HG03521 (cell line): ENCODE measurements around the gene SLFNL1.

ENCODE experiments used
- ATAC-seq: cut with Tn5 transposase; IDR thresholded peaks from one replicate; pipeline ENCODE4 v1.9.1; 2021; ENCODE audit warnings: mild to moderate bottlenecking, moderate library complexity; ENCODE audit not compliant: unreplicated experiment

The SLFNL1 gene

DNA sequence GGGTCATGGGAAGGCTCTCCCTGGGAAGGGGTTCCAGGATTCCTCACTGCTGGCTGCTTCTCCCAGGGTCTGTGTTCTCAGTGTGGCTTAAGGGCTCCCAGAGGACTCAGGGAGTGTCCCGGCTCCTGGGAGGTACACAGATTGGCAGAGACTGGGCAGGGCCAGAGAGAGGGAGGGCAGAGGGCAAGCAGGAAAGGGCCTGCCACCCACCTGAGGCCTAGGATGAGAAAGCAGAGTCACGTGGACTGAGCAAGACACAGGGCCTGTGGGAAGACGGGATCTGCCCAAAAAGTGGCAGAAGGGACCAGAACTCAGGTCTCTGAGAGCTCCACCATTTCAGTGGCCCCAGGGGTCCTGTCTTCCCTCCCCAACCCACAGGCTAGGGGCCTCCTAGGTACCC lies 871 bp downstream of the SLFNL1 start:
- ATAC-seq = no peak

DNA sequence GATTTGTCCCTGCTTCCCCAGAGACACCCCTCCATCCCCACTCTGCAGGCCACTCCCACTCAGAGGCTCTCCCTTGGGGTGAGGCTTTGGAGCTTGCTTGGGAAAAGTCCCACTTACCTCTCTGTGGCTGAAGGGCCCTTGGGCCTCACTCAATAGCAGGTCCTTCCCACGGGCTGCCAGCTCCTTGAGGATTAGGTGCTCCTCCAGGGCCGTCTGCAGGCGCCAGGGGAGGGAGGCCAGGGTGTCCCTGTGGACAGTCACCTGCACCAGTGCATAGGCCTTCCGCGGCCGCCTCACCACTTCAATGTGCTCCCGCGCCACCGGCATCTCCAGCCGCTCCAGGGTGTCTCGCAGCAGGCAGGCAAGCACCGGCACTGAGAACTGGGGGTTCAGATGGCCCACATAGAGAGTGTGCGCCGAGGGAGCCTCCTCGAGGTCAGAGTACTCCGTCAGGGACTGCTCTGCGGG lies 1.4 kb downstream of the SLFNL1 start:
- ATAC-seq = no peak

DNA sequence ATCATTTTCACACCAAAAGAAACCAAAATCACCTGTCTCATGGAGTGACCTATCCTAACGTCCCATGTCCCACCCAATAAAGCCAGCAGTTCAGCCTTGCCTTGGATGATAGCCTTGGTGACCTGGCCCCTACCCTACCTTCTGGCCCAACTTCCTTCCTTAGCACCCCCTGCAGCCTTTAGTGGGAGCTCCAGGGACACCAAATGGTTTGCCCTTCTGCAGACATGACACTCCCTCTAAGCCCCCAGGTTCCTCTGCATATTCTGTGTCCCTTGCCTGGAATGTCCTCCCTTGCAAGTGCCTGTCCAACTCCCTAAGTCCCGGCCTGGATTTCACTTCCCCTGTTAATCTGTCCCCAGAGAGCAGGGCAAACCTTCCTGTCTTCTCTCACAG lies 2.2 kb downstream of the SLFNL1 start:
- no peak for ATAC-seq

DNA sequence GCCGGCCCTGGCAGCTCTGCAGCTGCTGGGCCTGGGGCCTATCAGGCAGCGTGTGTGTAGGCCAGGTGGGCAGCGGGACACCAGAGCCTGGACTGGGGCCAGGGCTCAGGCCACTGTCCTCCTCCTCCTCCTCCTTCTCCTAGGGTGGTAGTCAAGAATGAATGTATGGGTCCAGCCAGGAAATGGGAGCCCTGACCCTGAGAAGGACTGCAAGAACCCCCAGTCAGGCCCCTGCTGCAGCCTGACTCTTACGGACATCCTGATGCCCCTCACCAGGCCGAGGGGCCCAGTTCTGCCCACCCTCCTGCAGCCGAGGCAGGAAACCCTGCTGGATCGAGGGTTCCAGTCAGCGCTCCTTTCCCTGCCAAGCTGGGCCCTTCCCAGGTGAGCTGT lies 3.5 kb downstream of the SLFNL1 start:
- no peak for ATAC-seq

DNA sequence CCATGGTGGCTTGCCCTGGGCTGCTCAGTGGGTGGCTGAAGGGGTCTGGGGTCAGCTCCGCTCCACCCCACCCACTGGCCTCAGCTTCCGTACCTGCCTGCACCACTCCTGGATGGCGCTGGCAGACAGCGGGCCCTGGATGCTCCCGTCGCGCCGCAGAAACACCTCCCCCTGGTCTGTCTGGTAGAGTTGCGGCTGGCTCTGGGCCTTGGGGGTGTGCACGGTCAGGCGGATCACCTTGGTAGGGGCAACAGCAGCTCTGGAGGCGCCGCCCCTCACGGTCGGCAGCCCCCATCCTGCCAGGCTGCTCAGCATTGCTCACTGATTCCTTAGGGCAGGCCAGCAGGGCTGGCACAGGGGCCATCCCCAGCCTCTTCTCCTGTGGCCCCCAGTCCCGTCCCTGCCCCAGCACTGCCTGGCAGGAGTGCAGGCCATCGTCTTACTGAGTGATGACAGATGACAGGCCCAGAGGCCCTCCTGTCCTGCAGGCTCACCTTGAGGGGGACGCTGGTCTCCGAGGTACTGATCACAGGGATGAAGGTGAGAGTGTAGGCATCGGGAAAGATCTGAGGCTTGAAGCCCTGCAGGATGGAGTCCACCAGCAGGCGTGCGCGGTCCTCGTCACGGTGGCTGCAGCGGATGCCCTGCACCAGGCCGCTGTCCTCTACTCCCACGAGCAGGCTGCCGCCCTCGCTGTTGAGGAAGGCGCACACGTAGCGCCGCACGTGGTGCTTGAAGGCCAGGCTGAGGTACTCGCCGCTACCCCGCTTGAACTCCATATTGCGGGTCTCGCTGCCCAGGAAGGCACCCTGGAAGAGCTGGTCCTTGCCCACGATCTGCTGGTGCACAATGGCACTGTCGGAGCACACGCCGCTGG lies 4.1 kb downstream of the SLFNL1 start:
- ATAC-seq = no peak

DNA sequence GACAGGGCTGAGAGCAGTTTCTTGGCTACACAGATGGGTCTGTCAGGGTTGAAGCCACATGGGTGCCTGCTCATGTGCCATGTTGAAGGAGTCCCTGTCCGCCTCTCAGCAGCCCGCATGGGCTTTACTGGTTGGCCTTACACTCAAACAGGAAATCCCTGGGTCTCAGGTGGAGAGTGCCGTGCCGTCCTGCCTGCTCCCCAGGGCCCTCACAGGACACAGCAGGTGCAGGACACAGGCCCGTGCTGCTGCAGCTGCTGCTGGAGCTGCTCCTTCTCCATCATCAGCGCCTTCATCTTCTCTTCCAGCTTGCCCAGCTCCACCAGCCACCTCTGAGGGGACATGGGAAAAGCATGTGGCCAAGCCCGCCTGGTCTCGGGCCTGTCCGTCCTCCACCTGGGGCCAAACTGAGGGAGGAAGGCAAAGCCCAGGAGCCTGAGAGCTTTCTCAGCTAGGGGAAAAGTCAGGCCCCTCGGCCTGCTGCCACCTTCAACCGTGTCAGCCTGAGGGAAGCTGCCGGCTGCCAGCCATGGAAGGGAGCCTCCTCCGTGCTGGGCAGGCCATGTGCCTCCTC lies 5.5 kb downstream of the SLFNL1 start:
- ATAC-seq = no peak

DNA sequence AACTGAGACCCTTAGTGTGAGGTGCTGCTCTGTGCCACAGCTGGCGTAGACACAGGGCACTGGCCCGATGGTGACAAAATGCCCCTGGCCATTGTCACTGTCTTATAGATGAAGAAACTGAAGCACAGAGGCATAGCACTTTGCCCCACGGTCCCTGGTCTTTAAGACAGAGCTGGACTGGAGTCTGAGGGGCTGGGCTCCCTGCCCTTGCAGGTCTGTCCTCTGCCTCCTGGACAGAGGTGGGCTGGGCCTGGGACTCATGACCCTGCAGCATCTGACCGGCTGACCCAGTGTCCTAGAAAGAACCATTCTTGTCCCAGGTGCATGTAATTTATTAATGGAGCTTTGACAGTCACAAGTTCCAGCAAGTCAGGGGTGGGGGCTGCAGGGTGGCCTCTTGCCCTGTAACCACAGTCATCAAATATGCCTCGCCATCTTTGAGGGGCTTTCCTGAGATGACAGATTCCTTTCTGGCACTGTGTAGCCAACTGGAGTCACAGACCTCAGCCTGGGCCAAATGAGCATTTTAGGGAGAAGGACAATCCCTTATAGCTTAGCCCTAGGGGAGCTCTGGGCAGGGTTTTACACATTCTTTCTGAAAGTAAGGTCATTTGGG lies 6.1 kb downstream of the SLFNL1 start:
- no peak for ATAC-seq

DNA sequence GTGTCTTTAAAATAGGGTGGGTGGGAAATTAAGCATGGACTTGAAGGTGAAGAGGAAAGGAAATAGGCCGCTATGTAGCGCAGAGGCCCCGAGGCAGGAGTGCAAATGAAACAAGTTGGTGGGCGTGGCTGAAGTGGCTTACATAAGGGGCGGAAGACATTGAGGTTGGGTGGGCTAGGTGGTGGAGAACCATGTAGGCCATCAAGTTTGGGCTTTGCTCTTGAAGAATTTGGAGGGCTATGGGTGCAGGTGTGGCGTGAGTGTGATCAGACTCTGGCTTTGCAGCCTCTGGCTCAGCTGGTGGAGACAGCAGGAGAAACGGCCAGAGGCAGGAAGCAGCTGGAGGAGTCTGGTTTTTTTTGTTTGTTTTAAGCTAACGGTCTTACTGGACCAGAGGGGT lies 6.7 kb downstream of the SLFNL1 start:
- ATAC-seq = no peak

DNA sequence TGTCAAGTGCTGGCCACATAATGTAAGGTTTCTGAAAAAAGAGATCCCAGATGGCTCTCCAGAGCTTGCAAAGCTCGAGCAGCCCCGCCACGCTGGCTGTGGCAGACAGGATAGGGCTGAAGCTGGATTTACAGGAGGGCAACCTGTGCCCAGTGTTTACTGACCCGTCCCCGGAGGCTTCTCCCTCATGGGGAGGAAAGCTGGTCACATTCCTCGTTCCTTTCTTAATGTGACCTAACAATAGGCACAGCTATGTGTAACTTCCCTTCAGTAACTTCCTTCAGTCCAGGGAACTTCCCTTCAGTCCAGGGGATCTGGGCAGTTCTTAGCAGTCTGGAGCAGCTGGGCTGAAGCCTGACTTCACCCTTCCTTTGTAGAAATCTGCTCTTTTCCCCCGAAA lies 7.7 kb downstream of the SLFNL1 start:
- ATAC-seq = no peak

DNA sequence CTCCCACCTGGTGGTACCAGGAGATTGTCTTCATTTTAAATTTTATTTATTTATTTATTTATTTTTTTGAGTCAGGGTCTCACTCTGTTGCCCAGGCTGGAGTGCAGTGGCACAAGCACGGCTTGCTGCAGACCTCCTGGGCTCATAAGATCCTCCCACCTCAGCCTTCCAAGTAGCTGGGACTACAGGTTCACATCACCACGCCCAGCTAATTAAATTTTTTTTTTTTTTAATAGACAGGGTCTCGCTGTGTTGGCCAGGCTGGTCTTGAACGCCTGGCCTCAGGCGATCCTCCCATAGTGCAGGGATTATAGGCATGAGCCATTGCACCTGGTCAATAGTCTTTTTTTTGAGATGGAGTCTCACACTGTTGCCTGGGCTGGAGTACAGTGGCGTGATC lies 8.5 kb downstream of the SLFNL1 start:
- ATAC-seq = no peak

DNA sequence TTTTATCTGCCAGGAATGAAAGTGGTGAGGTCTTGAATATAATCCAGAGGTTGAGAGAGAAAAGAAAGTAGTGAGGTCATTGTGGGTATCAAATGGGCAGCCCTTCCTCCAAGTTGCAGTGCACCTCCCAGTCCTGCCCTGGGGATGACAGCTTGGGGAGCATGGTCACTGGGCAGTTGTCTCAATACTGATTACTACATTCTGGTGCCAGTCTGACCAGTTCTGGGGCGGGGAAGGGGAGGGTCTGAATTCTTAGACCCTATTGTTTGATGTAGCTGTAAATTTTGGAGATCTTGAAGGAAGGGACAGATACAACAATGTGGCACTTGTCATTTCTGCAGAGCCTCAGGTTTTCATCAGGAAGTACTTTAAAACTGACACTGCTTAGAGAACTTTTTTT lies 11.2 kb downstream of the SLFNL1 start:
- no peak for ATAC-seq

DNA sequence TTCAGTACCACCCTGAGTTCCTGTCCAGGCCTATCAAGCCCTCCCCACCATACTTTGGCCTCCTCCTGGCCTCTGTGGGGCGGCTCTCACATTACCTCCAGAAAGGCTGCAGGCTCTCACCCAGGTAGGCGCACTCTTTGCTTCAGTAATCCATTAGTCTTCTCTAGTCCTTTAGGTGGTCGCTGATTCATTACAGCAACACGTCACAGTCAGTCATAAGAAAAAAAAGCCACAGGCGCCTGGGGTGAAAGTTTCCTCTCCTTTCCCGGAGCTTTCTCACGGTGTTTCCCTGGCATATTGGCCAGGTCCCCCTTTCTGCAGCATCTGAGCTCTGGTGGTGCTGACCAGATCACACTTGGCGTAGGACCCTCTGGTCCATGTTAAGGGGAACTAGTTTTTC lies 12.1 kb downstream of the SLFNL1 start:
- no peak for ATAC-seq

DNA sequence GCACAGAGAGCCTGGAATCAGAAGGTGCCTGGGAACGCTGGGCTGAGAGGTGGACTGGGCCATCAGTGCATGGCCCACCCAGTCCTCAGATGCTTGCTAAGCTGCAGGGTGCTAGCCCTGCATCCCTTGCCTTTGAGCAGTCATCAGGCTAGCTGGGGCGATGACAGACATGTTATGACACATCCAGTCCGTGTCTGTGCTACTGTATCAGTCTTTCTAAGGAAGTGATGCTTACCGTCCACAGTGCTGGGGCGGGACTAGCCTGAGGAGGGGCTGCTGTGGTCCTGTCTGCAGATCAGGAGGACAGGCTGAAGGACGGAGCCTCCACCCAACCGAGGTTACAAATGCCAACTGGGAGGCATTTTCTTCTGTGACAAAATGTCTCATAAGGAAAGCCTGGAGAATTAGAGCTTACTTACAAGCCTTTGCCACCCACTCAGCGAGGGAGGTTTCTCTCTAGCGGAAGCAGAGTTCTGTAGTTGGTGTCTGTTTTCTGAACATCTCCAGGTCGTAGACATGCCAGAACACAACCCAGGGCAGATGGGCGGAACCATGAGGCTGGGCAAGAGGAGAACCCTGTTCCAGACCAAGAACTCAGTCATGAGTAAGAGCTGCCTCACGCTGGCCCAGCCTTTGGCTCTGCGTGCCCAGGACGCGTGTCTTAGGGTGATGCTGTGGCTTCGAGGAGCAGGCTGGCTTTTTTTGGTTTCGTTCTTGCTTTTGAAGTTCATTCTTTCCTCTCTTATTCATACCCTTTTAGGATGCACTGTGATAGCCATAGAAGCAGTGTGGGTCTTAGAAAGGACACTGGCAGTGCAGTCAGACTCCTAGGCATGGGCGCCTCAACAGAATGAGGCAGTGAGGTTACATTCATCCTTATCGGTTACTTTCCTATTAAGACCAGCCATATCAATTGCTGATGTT lies 14.3 kb downstream of the SLFNL1 start:
- no peak for ATAC-seq

DNA sequence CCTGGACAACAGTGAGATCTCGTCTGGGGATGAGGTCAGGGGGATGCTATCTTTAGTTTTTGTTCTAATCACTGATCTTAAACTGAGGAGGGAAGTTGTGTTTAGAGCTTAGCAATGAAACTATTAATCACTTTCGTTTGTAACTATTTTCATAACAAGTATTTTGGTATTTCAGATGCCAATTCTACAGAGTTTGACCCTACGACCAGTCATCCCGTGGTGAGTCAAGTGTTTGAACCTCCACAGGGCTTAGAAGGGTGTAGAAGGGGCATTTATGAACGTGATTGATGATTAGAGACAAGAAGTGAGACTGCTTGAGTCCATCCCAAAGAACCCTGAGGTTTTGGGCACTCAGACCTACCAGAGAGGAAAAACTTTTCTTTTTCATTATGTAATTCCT lies 15.6 kb downstream of the SLFNL1 start:
- ATAC-seq = no peak

DNA sequence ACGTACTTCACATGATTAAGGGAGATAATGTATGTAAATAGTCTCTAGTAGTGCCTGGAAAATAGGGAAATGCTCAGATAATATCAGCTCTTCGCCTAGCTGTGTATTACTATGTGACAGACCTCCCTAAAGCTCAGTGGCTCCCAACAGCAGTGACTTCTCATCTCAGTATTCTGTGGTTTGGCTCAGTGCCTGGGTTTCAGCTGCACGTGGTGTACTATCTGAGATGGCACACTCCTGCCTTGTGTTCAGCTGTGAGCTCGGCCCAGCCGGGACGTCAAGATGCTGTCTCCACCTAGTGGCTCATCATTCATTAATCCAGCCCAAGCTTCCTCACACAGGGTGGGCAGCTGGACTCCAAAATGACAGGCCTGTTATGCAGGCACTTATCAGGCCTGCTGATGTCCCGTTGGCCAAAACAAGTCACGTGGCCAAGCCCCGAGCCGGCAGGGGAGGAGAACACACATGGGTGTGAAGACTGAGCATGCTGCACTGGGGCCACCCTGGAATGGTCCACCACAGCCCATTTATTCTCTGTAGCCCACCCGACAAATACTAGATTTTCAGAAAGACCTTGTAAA lies 17.8 kb downstream of the SLFNL1 start:
- peak; percentile 94 for ATAC-seq

DNA sequence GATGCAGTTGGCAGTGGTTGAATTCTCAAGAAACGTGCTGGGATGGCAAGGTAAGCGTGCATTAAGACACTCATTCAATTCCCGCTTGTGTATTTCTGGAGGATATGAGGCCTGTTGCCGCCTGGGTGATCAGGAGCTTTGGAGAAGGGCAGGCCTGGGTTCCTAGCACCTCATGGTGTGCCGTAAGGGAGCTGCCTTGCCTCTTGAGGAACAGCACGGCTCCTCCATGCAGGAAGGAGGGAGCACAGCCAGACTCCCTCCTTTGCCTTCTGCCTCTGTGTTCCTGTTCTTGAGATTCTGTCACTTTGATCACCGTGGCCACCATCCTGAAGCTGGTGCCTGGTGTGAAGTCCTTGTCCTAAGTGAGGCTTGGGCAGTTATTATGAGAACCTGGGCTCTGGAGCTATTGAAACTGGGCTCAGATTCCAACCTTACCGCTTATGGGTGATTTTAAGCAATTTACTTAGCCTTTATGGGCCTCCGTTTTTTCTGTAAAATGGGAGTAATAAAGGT lies 18.3 kb downstream of the SLFNL1 start:
- no peak for ATAC-seq

DNA sequence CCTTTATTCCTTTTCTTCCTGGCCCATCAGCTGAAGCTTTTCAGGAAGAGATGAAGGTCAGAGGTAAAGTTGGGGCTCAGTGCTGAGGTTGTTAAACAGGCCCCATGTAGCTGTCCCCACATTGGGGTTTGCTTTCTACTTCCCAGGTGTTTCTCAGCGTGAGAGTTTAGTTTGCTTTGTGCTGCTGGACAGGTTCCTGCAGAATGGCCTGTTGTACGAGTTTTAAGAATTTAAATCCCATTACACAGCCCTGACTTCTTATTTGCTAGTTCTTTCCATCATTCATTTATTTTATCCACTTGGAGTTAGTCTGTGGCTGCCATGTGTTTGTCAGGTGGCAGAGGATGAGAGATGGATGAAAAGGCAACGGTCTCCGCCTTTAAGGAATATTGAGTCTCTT lies 22.9 kb downstream of the SLFNL1 start:
- ATAC-seq = no peak

DNA sequence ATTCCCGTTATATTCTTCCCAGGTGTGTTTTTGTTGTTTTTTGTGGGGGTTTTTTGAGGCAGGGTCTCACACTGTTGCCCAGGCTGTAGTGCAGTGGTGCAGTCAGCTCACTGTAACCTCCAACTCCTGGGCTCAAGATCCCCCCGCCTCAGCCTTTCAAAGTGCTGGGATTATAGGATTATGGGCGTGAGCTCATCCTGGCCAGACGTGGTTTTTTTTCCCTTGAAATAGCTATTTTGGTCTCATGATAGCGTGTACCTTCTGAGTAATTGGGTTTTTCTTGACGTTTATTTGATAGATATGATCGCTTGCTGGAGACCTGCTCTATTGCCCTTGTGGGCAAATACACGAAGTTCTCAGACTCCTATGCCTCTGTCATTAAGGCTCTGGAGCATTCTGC lies 24.4 kb downstream of the SLFNL1 start:
- no peak for ATAC-seq

DNA sequence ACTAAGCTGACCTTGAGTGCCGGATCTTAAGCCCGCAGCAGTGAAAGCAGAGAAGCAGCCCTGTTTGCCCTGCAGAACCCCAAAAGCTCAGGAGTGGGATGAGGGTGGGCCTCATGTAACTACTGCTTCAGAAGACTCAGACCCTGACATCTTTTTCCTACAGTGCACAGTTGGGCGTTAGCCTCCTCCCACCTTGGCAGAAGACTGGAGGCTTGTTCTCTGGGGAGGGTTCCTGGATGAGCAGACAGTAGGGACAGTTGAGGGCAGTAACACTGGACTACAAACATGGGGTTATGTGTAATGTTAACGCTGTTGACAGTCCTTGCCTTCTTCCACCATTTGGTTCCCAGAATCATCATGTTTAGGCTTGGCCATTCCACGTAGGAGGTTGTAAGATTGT lies 32.5 kb downstream of the SLFNL1 start:
- ATAC-seq = no peak

DNA sequence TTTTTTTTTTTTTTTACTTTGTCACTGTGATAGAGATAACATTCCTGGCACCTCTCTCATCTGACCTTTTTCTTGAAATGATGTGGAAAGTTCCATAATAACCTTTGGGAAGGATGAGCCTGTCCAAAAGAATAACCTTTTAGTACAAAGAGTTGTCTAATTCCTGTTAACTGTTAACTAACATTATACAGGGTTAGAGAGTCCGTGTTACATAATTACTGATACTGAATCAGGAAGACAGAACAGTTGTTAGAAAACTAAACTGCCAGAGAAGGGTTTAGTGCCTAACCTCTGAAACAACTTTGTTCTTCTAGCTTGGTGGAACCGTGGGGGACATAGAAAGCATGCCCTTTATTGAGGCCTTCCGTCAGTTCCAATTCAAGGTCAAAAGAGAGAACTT lies 33.2 kb downstream of the SLFNL1 start:
- ATAC-seq = no peak
